Left hindlimb (tissue), 1 donor: ENCODE results near the gene PLEKHA3.
A peak's percentile ranks its signal among the peaks of the same experiment; 100 is the strongest.
"Not testable (repeated sequence)": the region's sequence is repeated elsewhere in the genome, so short reads cannot be mapped to it uniquely, and the experiment has no call there.

Experiments used
- DNase-seq: peaks from one replicate; pipeline ENCODE4 v3.0.0-alpha.2; 2018

The PLEKHA3 gene

GRCh38 chr2:178479275-178479616 lies 1.0 kb upstream of the PLEKHA3 start:
- DNase-seq: no peak

- DNase-seq: no peak
Measured at GRCh38 chr2:178479758-178480226, 465 bp upstream of the PLEKHA3 start.

GRCh38 chr2:178482437-178482836 lies 2.2 kb downstream of the PLEKHA3 start:
- no peak for DNase-seq

- DNase-seq: no peak
Measured at GRCh38 chr2:178484245-178485041, 4.2 kb downstream of the PLEKHA3 start.

- DNase-seq: no peak
Measured at GRCh38 chr2:178485356-178485755, 5.1 kb downstream of the PLEKHA3 start.

GRCh38 chr2:178491612-178492011 lies 11.4 kb downstream of the PLEKHA3 start:
- no peak for DNase-seq

- no peak for DNase-seq
Measured at GRCh38 chr2:178496049-178496448, 15.8 kb downstream of the PLEKHA3 start.

- no peak for DNase-seq
Measured at GRCh38 chr2:178498137-178498536, 17.9 kb downstream of the PLEKHA3 start.

GRCh38 chr2:178499640-178500039 lies 19.4 kb downstream of the PLEKHA3 start:
- no peak for DNase-seq

GRCh38 chr2:178502751-178503150 lies 22.5 kb downstream of the PLEKHA3 start:
- no peak for DNase-seq

GRCh38 chr2:178506101-178506500 lies 25.8 kb downstream of the PLEKHA3 start:
- no peak for DNase-seq

- DNase-seq: no peak
Measured at GRCh38 chr2:178506524-178506923, 26.3 kb downstream of the PLEKHA3 start.

GRCh38 chr2:178506949-178507348 lies 26.7 kb downstream of the PLEKHA3 start:
- no peak for DNase-seq

GRCh38 chr2:178508646-178509045 lies 28.4 kb downstream of the PLEKHA3 start:
- DNase-seq: no peak

- DNase-seq: no peak
Measured at GRCh38 chr2:178510384-178510783, 30.1 kb downstream of the PLEKHA3 start.

GRCh38 chr2:178512484-178512883 lies 32.2 kb downstream of the PLEKHA3 start:
- DNase-seq: no peak

- DNase-seq: no peak
Measured at GRCh38 chr2:178513876-178514275, 33.6 kb downstream of the PLEKHA3 start.

GRCh38 chr2:178514664-178515063 lies 34.4 kb downstream of the PLEKHA3 start:
- no peak for DNase-seq

GRCh38 chr2:178517496-178517895 lies 37.2 kb downstream of the PLEKHA3 start:
- no peak for DNase-seq

GRCh38 chr2:178521304-178522150 lies 41.3 kb downstream of the PLEKHA3 start:
- DNase-seq: no peak

GRCh38 chr2:178522950-178523595 lies 42.8 kb downstream of the PLEKHA3 start:
- DNase-seq: peak; percentile 88

- DNase-seq: no peak
Measured at GRCh38 chr2:178523596-178524134, 43.4 kb downstream of the PLEKHA3 start.

- DNase-seq: not testable (repeated sequence)
Measured at GRCh38 chr2:178525010-178525409, 44.8 kb downstream of the PLEKHA3 start.
